HG03565 (cell line): ENCODE data around the gene EYA2.

Experiments
- ATAC-seq: cut with Tn5 transposase; IDR thresholded peaks from one replicate; pipeline ENCODE4 v1.9.1; 2021; ENCODE audit warnings: mild to moderate bottlenecking, moderate library complexity; ENCODE audit not compliant: unreplicated experiment

Gene EYA2

DNA sequence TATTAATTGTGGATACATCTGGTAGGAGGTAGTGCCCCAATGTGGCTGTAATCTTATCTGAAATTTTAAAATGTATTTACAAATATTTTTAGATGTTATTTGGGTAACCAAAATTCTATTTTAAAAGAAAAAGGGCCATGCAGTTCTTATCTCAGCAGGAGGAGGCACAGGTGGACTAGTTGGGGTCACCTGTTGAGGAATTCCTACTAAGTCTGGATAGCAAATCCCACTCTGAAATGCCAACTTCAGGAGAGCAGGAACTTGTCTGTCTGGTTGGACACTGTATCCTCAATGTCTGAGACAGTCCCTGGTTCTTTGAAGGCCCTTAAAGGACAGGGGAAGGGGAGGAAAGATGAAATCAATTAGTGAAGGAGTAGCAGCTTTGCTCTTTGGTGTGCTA, 82.6 kb downstream of the EYA2 start:
- ATAC-seq: no peak

GRCh38 chr20:46977909-46978588, 83.4 kb downstream of the EYA2 start:
- no peak for ATAC-seq

- ATAC-seq: no peak
Observed at GRCh38 chr20:46978951-46979491, 84.4 kb downstream of the EYA2 start.

DNA sequence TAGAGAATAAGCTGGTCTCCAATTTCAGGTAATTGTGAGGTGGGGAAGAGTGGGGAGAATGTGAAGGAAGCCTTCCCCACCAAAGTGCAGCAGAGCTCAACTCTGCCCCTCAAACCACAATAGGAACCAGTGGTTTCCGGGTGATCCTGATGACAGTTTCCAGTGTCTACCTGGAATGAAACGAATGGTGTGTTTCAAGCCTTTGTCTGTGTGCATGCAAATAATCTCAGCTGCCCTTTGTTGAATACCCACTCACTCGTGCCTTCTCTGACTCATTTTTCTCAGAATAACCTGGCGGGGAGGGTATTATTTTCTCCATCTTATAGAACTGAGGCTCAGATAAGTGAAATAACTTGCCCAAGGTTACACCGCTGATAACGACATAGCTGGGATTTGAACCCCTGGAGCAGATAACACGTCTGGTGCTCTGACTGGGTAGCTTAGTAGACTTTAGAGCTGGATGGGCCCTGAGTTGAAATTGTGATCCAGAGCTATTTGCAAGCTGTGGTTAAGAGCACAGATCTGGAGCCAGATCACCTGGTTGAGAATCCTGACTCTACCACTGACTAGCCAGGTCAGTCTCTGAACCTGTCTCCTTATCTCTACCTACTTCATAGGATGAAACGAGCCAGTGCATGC, 85.1 kb downstream of the EYA2 start:
- no peak for ATAC-seq

DNA sequence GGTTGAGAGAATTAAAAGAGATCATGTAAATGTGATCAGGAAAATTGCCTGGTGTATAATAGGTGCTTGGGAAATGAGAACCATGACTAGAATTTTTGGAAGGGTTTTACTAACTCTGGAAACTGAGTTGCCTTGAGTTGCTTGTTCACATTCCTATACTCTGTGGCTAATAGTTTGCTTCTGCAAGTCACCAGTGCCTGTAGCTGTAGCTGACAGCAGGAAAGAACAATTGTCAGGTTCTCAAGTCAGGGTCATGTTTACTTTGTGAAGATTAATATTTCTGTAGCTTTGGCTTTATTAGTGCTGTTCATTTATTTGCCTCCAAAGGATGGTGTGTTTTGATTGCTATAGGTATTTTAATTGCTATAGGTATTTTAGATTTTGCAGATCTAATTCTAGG, 86.5 kb downstream of the EYA2 start:
- no peak for ATAC-seq

- ATAC-seq: no peak
Observed at GRCh38 chr20:46983466-46983865, 88.8 kb downstream of the EYA2 start.

- ATAC-seq: no peak
Observed at GRCh38 chr20:46984405-46984804, 89.8 kb downstream of the EYA2 start.

GRCh38 chr20:46985250-46985649, 90.6 kb downstream of the EYA2 start:
- ATAC-seq: no peak

DNA sequence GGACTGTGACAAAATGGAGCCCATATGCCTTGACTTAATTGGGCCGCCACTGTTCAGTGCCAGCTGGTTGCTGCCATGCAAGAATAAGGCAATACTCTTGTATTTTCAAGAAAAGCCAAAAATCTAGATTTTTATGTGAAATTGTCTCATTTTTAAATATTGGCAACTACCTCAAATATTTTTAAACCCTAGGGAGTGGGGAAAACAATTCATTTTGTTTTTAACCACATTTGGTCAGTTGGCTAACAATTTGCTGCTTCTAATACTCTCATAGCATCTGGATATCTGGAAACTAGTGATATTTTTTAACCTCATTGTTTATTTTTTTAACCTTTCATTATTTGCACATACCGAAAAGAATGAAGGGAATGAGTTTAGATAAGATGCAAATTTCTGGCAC, 91.0 kb downstream of the EYA2 start:
- no peak for ATAC-seq

DNA sequence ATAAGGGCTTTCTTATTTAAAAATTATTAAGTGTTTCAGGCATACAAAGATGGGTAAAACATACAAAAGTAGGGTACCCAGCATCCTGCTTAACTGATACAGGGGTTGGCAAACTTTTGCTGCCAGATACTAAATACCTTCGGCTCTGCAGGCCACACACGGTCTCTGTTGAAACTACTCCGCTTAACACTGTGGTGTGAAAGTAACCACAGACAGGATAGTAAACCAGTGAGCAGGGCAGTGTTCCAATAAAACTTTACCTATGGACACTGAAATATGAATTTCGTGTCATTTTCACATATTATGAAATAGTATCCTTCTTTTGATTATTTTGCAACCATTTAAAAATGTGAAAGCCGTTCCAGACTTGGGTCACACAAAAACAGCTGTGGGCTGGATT, 92.4 kb downstream of the EYA2 start:
- ATAC-seq: no peak

DNA sequence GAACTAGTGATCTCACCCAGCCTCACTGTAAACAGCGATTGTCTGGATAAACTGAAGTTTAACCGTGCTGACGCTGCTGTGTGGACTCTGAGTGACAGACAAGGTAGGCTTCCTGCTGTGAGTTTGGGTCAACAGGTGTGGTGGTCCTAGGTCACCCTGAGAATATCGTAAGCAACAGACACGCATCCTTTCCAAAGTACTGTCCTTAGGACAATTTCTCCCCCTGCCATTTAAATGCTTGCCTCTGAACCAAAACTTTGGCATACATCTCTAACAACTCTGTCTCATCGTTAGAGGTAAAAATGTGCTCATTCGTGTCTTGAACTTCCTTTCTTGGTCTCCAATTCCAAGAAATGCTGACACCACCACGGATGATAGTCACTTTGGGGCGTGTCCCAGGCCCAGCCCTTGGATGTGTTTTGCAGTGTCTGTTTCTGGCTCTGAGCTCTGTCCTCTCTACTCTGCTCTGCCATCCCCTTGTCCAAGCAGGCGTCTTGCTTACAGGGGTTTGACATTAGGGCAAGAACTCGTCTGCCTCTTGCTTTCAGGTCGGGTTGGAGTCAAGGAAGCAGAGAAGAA, 95.5 kb downstream of the EYA2 start:
- ATAC-seq: no peak

DNA sequence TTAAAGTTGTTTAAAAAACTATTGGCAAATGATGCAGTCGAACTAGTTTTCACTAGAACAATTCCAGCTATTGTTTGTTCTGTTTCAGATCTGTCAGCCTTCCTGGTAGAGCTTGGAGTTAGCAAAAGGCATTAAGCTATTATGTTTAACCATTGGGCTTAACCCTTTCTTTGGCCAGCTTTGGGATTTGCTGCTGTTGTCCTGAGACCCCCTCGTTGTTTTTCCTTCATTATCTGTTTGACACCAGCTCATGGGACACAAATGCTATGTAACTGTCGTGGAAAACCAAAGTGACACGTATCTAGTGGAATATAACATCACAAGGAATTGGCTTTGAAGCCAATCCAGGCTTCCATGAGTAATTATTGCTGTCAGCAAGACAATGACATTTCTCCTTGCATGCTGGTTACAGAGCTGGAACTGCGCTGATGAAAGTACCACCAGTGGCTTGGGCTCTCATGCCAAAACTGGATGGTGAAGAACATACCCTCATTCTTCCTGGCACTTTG, 96.0 kb downstream of the EYA2 start:
- no peak for ATAC-seq

- no peak for ATAC-seq
Observed at GRCh38 chr20:46991168-46991567, 96.5 kb downstream of the EYA2 start.

- no peak for ATAC-seq
Observed at GRCh38 chr20:46991880-46992639, 97.4 kb downstream of the EYA2 start.

GRCh38 chr20:46992640-46993035, 98.0 kb downstream of the EYA2 start:
- no peak for ATAC-seq

DNA sequence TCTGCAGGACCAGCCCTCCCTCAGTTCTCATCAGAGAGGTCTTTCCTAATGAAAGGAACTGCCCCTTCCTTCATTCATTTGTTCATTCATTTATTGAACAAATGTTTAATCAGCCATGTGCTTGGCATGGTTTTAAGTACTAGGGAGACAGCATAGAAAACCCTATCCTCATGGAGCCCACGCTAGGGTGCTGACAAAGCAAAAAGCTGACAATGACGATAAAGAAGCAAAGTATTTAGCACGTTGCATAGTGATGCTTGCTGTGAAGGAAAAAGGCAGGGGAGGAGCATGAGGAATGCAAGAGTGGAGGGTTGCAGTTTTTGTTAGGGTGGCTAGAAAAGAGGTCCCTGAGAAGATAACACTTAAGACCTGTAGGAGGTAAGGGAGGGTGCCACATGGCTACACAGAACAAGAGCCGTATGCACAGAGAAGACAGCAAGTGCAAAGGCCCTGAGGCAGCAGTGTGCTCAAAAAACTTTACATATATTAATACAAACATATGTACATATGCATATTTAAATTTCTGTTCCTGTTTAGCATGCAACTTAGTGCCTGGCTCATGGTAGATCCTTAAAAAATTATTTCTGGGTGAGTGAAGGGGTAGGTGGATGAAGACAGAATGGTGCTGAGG, 98.9 kb downstream of the EYA2 start:
- ATAC-seq: no peak

- ATAC-seq: peak; percentile 70
Observed at GRCh38 chr20:46994341-46994740, 99.7 kb downstream of the EYA2 start.

DNA sequence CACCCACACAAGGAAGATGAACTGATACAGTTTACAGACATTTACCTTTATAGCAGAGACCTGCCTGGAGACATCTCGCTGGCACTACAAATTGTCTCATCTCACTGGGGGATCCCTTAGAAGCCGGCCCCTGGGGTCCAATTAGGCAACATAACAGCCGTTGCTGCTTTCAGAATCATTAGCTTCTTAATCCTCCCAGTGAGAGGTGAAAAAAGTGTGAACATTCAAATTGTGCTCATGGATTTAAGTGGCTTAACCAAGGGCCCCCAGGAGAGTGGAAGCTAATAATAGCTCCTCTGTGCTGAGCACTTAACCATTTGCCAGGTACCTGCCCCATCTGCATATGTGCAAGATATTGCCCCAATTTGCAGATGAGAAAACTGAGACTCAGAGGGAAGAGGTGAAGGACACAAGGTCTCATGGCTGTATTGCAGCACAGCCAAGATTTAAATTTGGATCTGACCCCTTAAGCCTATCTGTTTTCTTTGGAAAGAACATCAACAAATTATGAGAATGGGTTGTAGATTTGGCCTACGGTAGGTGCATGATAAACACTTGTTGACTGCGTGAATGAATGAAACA, 101.0 kb downstream of the EYA2 start:
- no peak for ATAC-seq

DNA sequence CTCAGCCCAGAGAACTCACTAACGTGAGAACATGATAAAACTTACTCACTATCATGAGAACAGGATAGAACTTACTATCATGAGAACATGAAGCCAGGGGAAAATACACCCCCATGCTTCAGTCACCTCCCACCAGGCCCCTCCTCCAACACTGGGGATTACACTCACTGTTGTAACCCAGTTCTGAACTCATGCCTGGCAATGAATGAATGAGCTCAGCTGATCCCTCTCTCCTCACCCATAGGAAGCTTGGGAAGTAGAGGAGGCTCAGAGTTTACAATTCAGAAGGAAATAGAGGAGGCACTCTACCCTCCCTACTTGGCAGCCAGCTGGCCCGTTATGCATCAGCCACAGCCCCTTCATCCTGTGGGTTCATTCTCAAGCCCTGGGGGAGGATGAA, 102.5 kb downstream of the EYA2 start:
- ATAC-seq: no peak

- no peak for ATAC-seq
Observed at GRCh38 chr20:46998477-46999240, 104.0 kb downstream of the EYA2 start.
